ENCODE data around the gene CPNE7.

DNA sequence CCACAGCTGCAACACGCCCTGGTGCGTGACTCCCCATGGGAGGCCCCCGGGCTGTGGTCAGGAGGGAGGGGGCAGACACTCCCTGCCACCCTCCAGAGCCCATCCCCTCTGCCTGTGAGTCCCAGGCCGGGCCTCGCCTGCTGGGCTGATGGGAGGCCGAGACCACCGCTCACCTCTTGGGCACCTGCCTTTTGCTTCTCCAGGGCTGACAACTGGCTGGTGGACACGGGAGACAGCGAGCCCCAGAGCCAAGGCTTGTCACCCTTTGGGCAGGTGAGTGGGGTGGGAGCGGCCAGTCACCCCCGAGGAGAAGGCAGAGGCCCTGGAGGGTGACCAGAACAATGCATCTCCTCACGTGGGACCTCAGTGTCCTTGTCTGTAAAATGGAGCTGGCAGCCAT lies 61.1 kb downstream of the CPNE7 start:
- no peak for TF ChIP-seq POLR2A (IDR thresholded peaks at IDR 0.05; ENCODE audit: extremely low read depth, insufficient read length)
- TF ChIP-seq, protein P1, sequence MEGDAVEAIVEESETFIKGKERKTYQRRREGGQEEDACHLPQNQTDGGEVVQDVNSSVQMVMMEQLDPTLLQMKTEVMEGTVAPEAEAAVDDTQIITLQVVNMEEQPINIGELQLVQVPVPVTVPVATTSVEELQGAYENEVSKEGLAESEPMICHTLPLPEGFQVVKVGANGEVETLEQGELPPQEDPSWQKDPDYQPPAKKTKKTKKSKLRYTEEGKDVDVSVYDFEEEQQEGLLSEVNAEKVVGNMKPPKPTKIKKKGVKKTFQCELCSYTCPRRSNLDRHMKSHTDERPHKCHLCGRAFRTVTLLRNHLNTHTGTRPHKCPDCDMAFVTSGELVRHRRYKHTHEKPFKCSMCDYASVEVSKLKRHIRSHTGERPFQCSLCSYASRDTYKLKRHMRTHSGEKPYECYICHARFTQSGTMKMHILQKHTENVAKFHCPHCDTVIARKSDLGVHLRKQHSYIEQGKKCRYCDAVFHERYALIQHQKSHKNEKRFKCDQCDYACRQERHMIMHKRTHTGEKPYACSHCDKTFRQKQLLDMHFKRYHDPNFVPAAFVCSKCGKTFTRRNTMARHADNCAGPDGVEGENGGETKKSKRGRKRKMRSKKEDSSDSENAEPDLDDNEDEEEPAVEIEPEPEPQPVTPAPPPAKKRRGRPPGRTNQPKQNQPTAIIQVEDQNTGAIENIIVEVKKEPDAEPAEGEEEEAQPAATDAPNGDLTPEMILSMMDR (IDR thresholded peaks at IDR 0.05; ENCODE audit: low read depth, low read length), result no peak
- no peak for TF ChIP-seq MAX (IDR thresholded peaks at IDR 0.05; ENCODE audit: low read depth, low read length)
